Activated T-helper 2 cell treated with anti-CD3 and anti-CD28 coated beads, Interferon-gamma antibody, Interleukin-2, Interleukin-4, amounts not matched to agents 10 μg/mL and 5 μg/mL and 100 μg/mL, durations not matched to agents 14 hours and 24 hours and 36 hours (primary cell): ENCODE data around the gene PTPRQ. TPM values are rescaled to one million over a fixed set of nuclear protein-coding genes. Genes with fewer than 3 reads are reported as not detected.

Experiments used
- DNase-seq: peaks from one replicate; pipeline ENCODE4 v3.0.0; 2021; ENCODE audit warnings: low spot score
- H3K27ac Mint-ChIP-seq: one replicate; pipeline ENCODE4 v1.8.0; 2021; ENCODE audit warnings: mixed read lengths
- H3K27me3 Mint-ChIP-seq: one replicate; pipeline ENCODE4 v1.8.0; 2021; ENCODE audit warnings: low read depth, mixed read lengths
- H3K36me3 Mint-ChIP-seq: one replicate; pipeline ENCODE4 v1.8.0; 2021; ENCODE audit warnings: low read depth, mixed read lengths
- H3K4me1 Mint-ChIP-seq: one replicate; pipeline ENCODE4 v1.8.0; 2021; ENCODE audit warnings: low read depth, mixed read lengths
- H3K4me3 Mint-ChIP-seq: one replicate; pipeline ENCODE4 v1.8.0; 2021; ENCODE audit warnings: low read depth, mild to moderate bottlenecking, moderate library complexity, mixed read lengths
- H3K9me3 Mint-ChIP-seq: one replicate; pipeline ENCODE4 v1.8.0; 2021; ENCODE audit warnings: mixed read lengths
- intact Hi-C: fragments of 100-400 bp; cut with micrococcal nuclease; formaldehyde crosslinking; loops from one replicate; pipeline ENCODE4 v1.15.1; 2023
- total RNA-seq: library from RNA; stranded (reverse); gene quantifications from 2 replicates; pipeline ENCODE4 v1.2.3, GENCODE V29; 2022

PTPRQ gene
- total RNA-seq, 1 donor from 2014 or later, result not detected

DNA sequence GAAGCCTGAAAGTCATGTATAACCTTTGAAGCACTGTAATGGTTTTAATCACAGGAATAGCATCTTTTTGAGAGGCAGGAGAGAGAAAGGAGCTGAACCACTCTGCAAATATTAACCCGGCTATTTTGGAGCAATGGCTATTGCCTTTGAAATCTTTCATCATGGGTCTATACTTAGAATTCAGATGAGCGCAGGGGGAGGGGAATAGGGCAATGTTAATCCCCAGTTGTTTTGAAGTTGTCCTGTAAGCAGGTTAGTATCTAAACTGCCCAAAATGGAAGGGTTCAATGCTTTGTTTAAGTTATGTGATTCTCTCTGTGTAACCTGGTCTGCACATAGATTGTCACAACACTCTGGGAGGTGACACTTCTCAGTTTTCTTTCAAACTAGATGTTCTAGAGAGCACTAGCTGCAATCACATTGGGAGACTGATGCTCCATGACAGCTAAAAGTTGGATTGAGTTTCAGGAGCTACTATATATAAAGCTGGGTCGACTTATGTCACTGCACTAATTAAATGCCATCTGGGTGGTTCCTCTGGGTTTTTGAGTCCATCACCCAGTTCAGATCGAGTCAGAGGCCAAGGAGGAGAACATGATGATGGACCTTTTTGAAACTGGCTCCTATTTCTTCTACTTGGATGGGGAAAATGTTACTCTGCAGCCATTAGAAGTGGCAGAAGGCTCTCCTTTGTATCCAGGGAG lies 263.2 kb downstream of the PTPRQ start, which contains the start of gene MYF6:
TSS of gene MYF6 (plus strand) at position 509 of the 704 bp plus-strand sequence. CDS start at position 595, 86 bp downstream.
- Mint-ChIP-seq H3K9me3 (no peaks in the 10 kb centered on the region), H3K27me3 (peaks cover 44% of the 10 kb centered on the region), H3K36me3 (no peaks in the 10 kb centered on the region), H3K27ac (no peak within 1 kb of the TSS), H3K4me1 (peaks cover 5% of the 10 kb centered on the region), H3K4me3 (no peak within 1 kb of the TSS)
- intact Hi-C loops, result no loop called here
- DNase-seq, result no peak

- Mint-ChIP-seq H3K27me3 (peaks cover 48% of the 10 kb centered on the region), H3K9me3 (no peaks in the 10 kb centered on the region), H3K4me3 (no peak overlapping the region), H3K4me1 (peaks cover 5% of the 10 kb centered on the region), H3K27ac (no peak overlapping the region), H3K36me3 (no peaks in the 10 kb centered on the region)
- intact Hi-C loops, result no loop called here
- no peak for DNase-seq
Measured at GRCh38 chr12:80707830-80708258, 263.8 kb downstream of the PTPRQ start.

DNA sequence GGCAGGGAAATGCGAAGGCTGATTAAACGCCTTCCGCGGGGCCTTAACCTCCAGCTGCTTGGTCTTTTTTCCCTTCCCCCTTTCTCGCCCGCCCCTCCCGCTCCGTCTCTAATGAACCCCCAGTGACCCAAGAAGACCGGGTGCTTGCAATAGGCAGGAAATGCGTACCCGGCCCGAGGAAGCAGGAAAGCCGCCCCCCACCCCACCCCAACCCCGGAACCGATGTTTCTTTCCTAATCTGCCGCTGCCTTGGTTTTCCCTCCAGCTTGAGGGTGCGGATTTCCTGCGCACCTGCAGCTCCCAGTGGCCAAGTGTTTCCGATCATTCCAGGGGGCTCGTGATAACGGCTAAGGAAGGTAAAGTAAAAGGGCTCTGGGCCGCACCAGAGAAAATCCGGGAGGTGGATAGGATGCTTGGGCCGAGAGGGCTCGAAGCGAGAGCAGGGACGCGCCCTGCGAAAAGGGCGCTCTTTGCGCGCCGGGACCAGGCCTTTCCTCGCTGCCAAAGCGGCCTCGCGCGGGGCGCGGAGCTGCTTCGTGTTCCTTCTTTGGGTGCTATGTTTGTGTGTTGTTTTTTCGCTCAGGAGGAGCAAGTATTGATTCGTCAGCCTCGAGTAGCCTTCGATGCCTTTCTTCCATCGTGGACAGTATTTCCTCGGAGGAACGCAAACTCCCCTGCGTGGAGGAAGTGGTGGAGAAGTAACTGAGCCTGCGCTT lies 264.4 kb downstream of the PTPRQ start:
- Mint-ChIP-seq H3K27me3 (peaks cover 48% of the 10 kb centered on the region), H3K4me1 (peaks cover under 1% of the 10 kb centered on the region), H3K27ac (no peak overlapping the region), H3K36me3 (no peaks in the 10 kb centered on the region), H3K9me3 (no peaks in the 10 kb centered on the region), H3K4me3 (no peak overlapping the region)
- intact Hi-C loops, result no loop called here
- DNase-seq, result no peak

GRCh38 chr12:80708975-80709328 lies 264.9 kb downstream of the PTPRQ start:
- intact Hi-C loops, result no loop called here
- H3K27ac Mint-ChIP-seq, result no peak overlapping the region
- no peak overlapping the region for H3K4me3 Mint-ChIP-seq
- no peaks in the 10 kb centered on the region for H3K9me3 Mint-ChIP-seq
- no peak for DNase-seq
- H3K36me3 Mint-ChIP-seq, result no peaks in the 10 kb centered on the region
- peaks cover 53% of the 10 kb centered on the region for H3K27me3 Mint-ChIP-seq
- no peaks in the 10 kb centered on the region for H3K4me1 Mint-ChIP-seq

DNA sequence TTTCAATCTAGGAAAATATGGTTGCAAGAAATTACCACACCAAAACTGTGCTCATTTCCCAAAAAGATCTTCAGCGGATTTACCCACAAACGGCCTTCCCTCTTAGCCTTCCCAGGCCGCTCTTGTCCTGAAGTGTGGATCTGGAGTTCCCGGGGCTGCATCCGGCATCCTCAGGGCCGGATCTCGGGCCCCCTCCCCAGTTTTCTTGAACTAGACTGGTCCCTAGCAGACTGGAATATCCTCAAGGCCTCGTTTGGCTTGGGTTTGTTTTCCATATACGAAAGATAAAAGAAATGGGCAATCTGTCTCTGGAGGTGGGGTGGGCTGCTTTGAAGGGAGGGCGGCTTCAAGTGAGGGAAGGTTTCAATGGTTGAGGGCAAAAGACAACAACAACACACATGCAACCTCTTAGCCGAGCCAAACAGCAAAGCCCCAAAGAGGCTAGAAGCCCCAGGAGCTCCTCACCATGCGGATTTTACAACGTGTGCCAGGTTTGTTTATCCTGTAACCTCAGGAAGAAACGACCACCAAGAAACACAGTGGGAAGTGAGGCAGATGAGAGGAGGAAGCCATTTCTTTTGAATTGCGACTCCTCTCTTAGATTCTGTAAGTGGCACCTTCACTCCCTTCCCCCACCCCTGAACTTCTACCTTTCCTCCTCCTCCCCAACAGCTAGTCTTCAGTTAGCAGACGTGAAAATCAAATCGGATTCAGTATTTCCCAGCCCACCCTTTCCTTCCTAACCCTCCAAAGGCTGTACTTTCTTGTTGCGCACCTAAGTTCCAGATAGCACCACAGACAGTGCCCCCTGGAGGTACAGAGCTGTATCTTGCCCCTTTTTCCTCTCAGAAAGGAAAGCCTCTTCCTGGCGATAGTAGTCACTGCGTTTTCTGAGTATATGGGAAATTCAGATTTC lies 266.0 kb downstream of the PTPRQ start:
- Mint-ChIP-seq H3K27ac (no peak overlapping the region), H3K27me3 (peaks cover 64% of the 10 kb centered on the region), H3K36me3 (no peaks in the 10 kb centered on the region), H3K9me3 (no peaks in the 10 kb centered on the region), H3K4me3 (no peak overlapping the region), H3K4me1 (no peaks in the 10 kb centered on the region)
- no peak for DNase-seq
- intact Hi-C loops, result loop anchor here (5.0 kb wide), 1 partner anchor 227 kb away; the partner anchor contains the start of gene LIN7A

- Mint-ChIP-seq H3K27me3 (peaks cover 65% of the 10 kb centered on the region), H3K9me3 (no peaks in the 10 kb centered on the region), H3K36me3 (no peaks in the 10 kb centered on the region), H3K4me1 (no peaks in the 10 kb centered on the region), H3K4me3 (no peak overlapping the region), H3K27ac (no peak overlapping the region)
- no peak for DNase-seq
- intact Hi-C loops, result loop anchor here (5.0 kb wide), 1 partner anchor 226 kb away; the partner anchor contains the start of gene LIN7A
Measured at GRCh38 chr12:80710727-80711449, 266.9 kb downstream of the PTPRQ start.

DNA sequence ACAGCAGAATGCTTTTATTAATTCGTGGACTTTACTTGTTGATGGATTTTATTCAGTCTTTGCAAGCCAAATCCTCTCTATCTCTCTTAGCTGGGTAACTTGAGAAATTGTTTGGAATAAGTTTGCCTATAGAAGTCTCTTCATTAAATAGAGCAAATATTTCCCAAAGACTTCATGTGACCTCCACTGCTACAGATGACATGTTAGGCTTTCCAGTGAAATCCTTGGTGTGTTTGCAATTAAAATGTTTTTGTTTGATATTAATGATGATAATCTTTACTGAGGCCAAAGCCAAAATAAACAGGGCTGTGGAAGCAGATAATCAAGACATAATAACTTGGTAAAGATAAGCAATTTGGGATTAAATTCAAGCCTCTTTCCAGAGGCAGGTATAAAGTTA lies 267.8 kb downstream of the PTPRQ start:
- peaks cover 66% of the 10 kb centered on the region for H3K27me3 Mint-ChIP-seq
- no peak overlapping the region for H3K4me3 Mint-ChIP-seq
- H3K36me3 Mint-ChIP-seq, result no peaks in the 10 kb centered on the region
- DNase-seq, result no peak
- no peaks in the 10 kb centered on the region for H3K9me3 Mint-ChIP-seq
- H3K27ac Mint-ChIP-seq, result no peak overlapping the region
- no peaks in the 10 kb centered on the region for H3K4me1 Mint-ChIP-seq
- intact Hi-C loops, result loop anchor here (5.0 kb wide), 1 partner anchor 225 kb away; the partner anchor contains the start of gene LIN7A

- intact Hi-C loops, result loop anchor here (5.0 kb wide), 1 partner anchor 224 kb away; the partner anchor contains the start of gene LIN7A
- DNase-seq, result no peak
- H3K27ac Mint-ChIP-seq, result no peak overlapping the region
- no peak overlapping the region for H3K4me3 Mint-ChIP-seq
- H3K4me1 Mint-ChIP-seq, result no peaks in the 10 kb centered on the region
- H3K27me3 Mint-ChIP-seq, result peaks cover 61% of the 10 kb centered on the region
- H3K9me3 Mint-ChIP-seq, result no peaks in the 10 kb centered on the region
- no peaks in the 10 kb centered on the region for H3K36me3 Mint-ChIP-seq
Measured at GRCh38 chr12:80712866-80713265, 268.8 kb downstream of the PTPRQ start.

DNA sequence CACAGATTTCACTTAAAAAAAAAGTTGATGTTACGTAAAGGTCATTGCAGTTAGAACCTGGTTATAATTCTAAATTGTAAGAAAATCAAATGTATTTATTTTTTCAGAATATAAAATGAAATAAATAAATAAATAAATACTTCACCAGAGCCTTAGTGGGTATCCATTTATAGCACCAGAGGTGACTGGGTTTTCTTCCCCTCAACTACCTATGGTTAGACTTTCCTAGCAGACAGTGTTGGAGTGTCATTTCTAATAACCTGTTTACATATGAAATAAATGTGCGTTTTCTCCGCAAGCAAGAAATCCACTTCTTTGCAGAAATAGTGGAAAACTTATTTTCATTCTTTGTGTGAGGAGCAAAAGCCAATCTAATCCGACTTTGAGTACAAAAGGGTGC lies 269.4 kb downstream of the PTPRQ start:
- intact Hi-C loops, result loop anchor here (5.0 kb wide), 1 partner anchor 224 kb away; the partner anchor contains the start of gene LIN7A
- Mint-ChIP-seq H3K27ac (no peak overlapping the region), H3K4me3 (no peak overlapping the region), H3K27me3 (peaks cover 59% of the 10 kb centered on the region), H3K9me3 (no peaks in the 10 kb centered on the region), H3K36me3 (no peaks in the 10 kb centered on the region), H3K4me1 (no peaks in the 10 kb centered on the region)
- no peak for DNase-seq

- Mint-ChIP-seq H3K27me3 (peaks cover 53% of the 10 kb centered on the region), H3K4me3 (no peak overlapping the region)
- DNase-seq, result no peak
Measured at GRCh38 chr12:80714055-80714454, 270.0 kb downstream of the PTPRQ start.

GRCh38 chr12:80714846-80715245 lies 270.8 kb downstream of the PTPRQ start:
- no peak overlapping the region for H3K4me3 Mint-ChIP-seq
- no peaks in the 10 kb centered on the region for H3K36me3 Mint-ChIP-seq
- DNase-seq, result no peak
- intact Hi-C loops, result loop anchor here (5.0 kb wide), 1 partner anchor 222 kb away; the partner anchor contains the start of gene LIN7A
- H3K9me3 Mint-ChIP-seq, result no peaks in the 10 kb centered on the region
- no peak overlapping the region for H3K27ac Mint-ChIP-seq
- H3K27me3 Mint-ChIP-seq, result peaks cover 46% of the 10 kb centered on the region
- H3K4me1 Mint-ChIP-seq, result no peaks in the 10 kb centered on the region

More at GRCh38 chr12:80714055-80714454, 270.0 kb downstream of the PTPRQ start:
- no peaks in the 10 kb centered on the region for H3K36me3 Mint-ChIP-seq
- intact Hi-C loops, result loop anchor here (5.0 kb wide), 1 partner anchor 223 kb away; the partner anchor contains the start of gene LIN7A
- H3K27ac Mint-ChIP-seq, result no peak overlapping the region
- no peaks in the 10 kb centered on the region for H3K4me1 Mint-ChIP-seq
- H3K9me3 Mint-ChIP-seq, result no peaks in the 10 kb centered on the region
